SU-DHL-6 (cell line): Measurements from ENCODE around the gene KRTAP17-1.

Experiments used
- H2AFZ ChIP-seq: fragments of 200-600 bp; sonication (generic); 2 replicates; pipeline ENCODE4 v1.6.1; 2014; ENCODE audit warnings: low read depth, mild to moderate bottlenecking, moderate library complexity, mixed read lengths, antibody characterized with exemption, low read length; ENCODE audit not compliant: severe bottlenecking
- H3F3A ChIP-seq: fragments of 200-600 bp; shearing (Covaris generic); 2 replicates; pipeline ENCODE4 v1.6.0; 2016; ENCODE audit warnings: antibody characterized with exemption, mild to moderate bottlenecking; ENCODE audit not compliant: insufficient read depth
- H3K27ac ChIP-seq: fragments of 200-600 bp; sonication (generic); 2 replicates; pipeline ENCODE4 v1.5.1; 2016; ENCODE audit warnings: low read depth, mild to moderate bottlenecking, low read length, moderate library complexity, mixed read lengths
- H3K27me3 ChIP-seq: fragments of 200-600 bp; sonication (generic), shearing (Covaris generic); 2 replicates; pipeline ENCODE4 v1.6.0; 2014; ENCODE audit warnings: mild to moderate bottlenecking, low read length
- H3K36me3 ChIP-seq: fragments of 200-600 bp; sonication (generic); 2 replicates; pipeline ENCODE4 v1.6.1; 2014; ENCODE audit warnings: mild to moderate bottlenecking, low read length, mixed read lengths
- H3K4me2 ChIP-seq: fragments of 300-600, 200-600 bp; shearing (Covaris generic), sonication (generic); 2 replicates; pipeline ENCODE4 v1.6.0; 2014; ENCODE audit warnings: low read length, low read depth, mild to moderate bottlenecking; ENCODE audit not compliant: poor library complexity, severe bottlenecking
- H3K4me3 ChIP-seq: fragments of 200-600 bp; sonication (generic); 2 replicates; pipeline ENCODE4 v1.5.1; 2014; ENCODE audit warnings: antibody characterized with exemption, low read length, mild to moderate bottlenecking, mixed read lengths; ENCODE audit not compliant: insufficient read depth, poor library complexity, severe bottlenecking
- H3K79me2 ChIP-seq: fragments of 200-600 bp; sonication (generic); 2 replicates; pipeline ENCODE4 v1.6.1; 2014; ENCODE audit warnings: mild to moderate bottlenecking, low read length, moderate library complexity; ENCODE audit not compliant: insufficient read depth
- H3K9ac ChIP-seq: fragments of 200-600 bp; sonication (generic); 2 replicates; pipeline ENCODE4 v1.7.0; 2014; ENCODE audit warnings: mild to moderate bottlenecking, low read length
- H3K9me2 ChIP-seq: fragments of 200-600 bp; sonication (generic); replicated peaks from 2 replicates; pipeline ENCODE4 v1.6.1; 2014; ENCODE audit warnings: low read length; ENCODE audit not compliant: insufficient read depth
- H3K9me3 ChIP-seq: fragments of 200-600 bp; sonication (generic); 2 replicates; pipeline ENCODE4 v1.6.1; 2014; ENCODE audit warnings: low read length, mixed read lengths; ENCODE audit not compliant: insufficient read depth
- H4K20me1 ChIP-seq: fragments of 200-600 bp; sonication (generic); 2 replicates; pipeline ENCODE4 v1.6.1; 2014; ENCODE audit warnings: low read depth, mild to moderate bottlenecking, antibody characterized with exemption, low read length, moderate library complexity, mixed read lengths
- CTCF ChIP-seq: fragments of 200-600 bp; sonication (generic); IDR thresholded peaks from one replicate; pipeline ENCODE4 v1.5.1; 2017; ENCODE audit warnings: antibody characterized with exemption, mild to moderate bottlenecking, low read length, moderate library complexity; ENCODE audit not compliant: insufficient read depth, poor library complexity, severe bottlenecking
- EZH2phosphoT487 ChIP-seq: fragments of 200-600 bp; sonication (generic), shearing (Covaris generic); conservative IDR thresholded peaks from 2 replicates; pipeline ENCODE4 v1.6.1; 2018; ENCODE audit warnings: mild to moderate bottlenecking, antibody characterized with exemption, low read length, moderate library complexity, mixed read lengths

The KRTAP17-1 gene

DNA sequence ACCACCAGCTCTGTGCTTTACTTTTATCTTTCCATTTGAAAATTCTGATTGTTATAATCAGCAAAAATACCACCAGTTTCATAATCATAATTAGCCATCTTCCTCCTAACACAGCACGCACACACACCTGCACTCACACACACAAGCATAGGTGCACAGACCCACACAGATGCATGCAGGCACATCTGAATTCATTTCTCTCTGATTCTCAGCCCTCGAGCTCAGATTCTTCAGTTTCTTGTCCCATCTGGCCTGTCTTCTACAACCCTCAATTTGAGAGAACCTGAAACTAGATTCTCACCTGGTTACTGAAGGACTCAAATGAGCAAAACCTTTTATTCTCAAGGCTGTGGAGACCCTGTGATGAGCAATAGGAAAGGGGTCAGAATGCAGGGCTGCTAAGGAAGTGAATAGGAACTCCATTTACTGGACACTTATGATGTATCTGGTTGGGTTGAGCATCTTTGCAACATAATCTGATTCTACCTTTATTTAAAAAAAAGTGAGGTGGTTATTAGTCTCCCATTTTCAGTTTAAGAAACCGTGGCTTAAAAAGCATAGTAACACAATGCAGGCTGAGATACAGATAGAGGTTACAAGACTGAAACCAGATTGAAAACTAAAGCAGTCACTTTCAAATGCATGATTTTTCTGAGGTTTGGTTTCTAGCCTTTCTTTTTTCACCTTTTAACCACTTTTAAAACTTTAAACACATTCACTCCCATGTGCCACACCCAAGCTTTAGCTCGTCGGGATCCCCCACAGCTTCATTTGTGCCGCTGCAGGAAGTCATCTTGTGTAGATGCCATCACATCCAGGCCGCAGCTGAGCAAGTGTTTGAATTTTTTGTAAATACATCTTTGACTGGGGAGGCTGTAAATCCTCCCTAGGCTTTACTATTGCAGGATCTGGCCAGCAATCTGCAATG is 25.7 kb upstream of the KRTAP17-1 start:
- no peak overlapping the region for H3K9ac ChIP-seq
- no peaks in the 10 kb centered on the region for H3F3A ChIP-seq
- H3K79me2 ChIP-seq, result no peaks in the 10 kb centered on the region
- no peak overlapping the region for H2AFZ ChIP-seq
- H3K4me3 ChIP-seq, result no peak overlapping the region
- no peaks in the 10 kb centered on the region for H4K20me1 ChIP-seq
- H3K27ac ChIP-seq, result no peak overlapping the region
- H3K27me3 ChIP-seq, result no peaks in the 10 kb centered on the region
- TF ChIP-seq CTCF, result no peak
- no peak for TF ChIP-seq EZH2phosphoT487
- no peak overlapping the region for H3K4me2 ChIP-seq
- no peaks in the 10 kb centered on the region for H3K9me2 ChIP-seq
- H3K36me3 ChIP-seq, result no peaks in the 10 kb centered on the region
- no peaks in the 10 kb centered on the region for H3K9me3 ChIP-seq

GRCh38 chr17:41340494-41340893 is 25.0 kb upstream of the KRTAP17-1 start:
- no peaks in the 10 kb centered on the region for H3K79me2 ChIP-seq
- H3K4me3 ChIP-seq, result no peak overlapping the region
- no peak for TF ChIP-seq EZH2phosphoT487
- TF ChIP-seq CTCF, result no peak
- H2AFZ ChIP-seq, result no peak overlapping the region
- H4K20me1 ChIP-seq, result no peaks in the 10 kb centered on the region
- no peak overlapping the region for H3K9ac ChIP-seq
- H3K27ac ChIP-seq, result no peak overlapping the region
- H3K4me2 ChIP-seq, result no peak overlapping the region
- H3K27me3 ChIP-seq, result no peaks in the 10 kb centered on the region
- no peaks in the 10 kb centered on the region for H3K9me2 ChIP-seq
- H3K9me3 ChIP-seq, result no peaks in the 10 kb centered on the region
- H3K36me3 ChIP-seq, result no peaks in the 10 kb centered on the region
- no peaks in the 10 kb centered on the region for H3F3A ChIP-seq

- TF ChIP-seq CTCF, result no peak
Observed at GRCh38 chr17:41339571-41340172, 24.2 kb upstream of the KRTAP17-1 start.

More at GRCh38 chr17:41339571-41340172, 24.2 kb upstream of the KRTAP17-1 start:
- Histone ChIP-seq H3K4me2 (no peak overlapping the region), H3K79me2 (no peaks in the 10 kb centered on the region), H2AFZ (no peak overlapping the region), H3K9ac (no peak overlapping the region), H3K36me3 (no peaks in the 10 kb centered on the region), H3F3A (no peaks in the 10 kb centered on the region), H3K27ac (no peak overlapping the region), H4K20me1 (no peaks in the 10 kb centered on the region), H3K9me2 (no peaks in the 10 kb centered on the region), H3K4me3 (no peak overlapping the region), H3K27me3 (no peaks in the 10 kb centered on the region), H3K9me3 (no peaks in the 10 kb centered on the region)
